H9 (cell line): ENCODE data around the gene ARHGEF10L. TPM values are rescaled to one million over a fixed set of nuclear protein-coding genes. Genes with fewer than 3 reads are reported as not detected.

Source experiments
- DNase-seq: peaks from one replicate; pipeline ENCODE4 v3.0.0-alpha.2; 2017
- H2AFZ ChIP-seq: one replicate; pipeline ENCODE4 v1.6.1; 2013; ENCODE audit warnings: mild to moderate bottlenecking, low read length, control low read depth, moderate library complexity
- H2AK5ac ChIP-seq: 2 replicates; pipeline ENCODE4 v1.6.1; 2013; ENCODE audit warnings: low read length, control low read depth, mixed read lengths; ENCODE audit not compliant: insufficient read length
- H2BK120ac ChIP-seq: one replicate; pipeline ENCODE4 v1.6.1; 2013; ENCODE audit warnings: low read depth, mild to moderate bottlenecking, low read length, control low read depth, inconsistent platforms; ENCODE audit not compliant: poor library complexity, severe bottlenecking
- H2BK12ac ChIP-seq: 2 replicates; pipeline ENCODE4 v1.6.1; 2013; ENCODE audit warnings: low read length, control low read depth, mixed read lengths, low read depth; ENCODE audit not compliant: insufficient read length
- H2BK15ac ChIP-seq: 2 replicates; pipeline ENCODE4 v1.6.1; 2013; ENCODE audit warnings: low read depth, low read length, control low read depth
- H2BK20ac ChIP-seq: one replicate; pipeline ENCODE4 v1.6.1; 2013; ENCODE audit warnings: low read depth, mild to moderate bottlenecking, low read length, control low read depth, inconsistent platforms; ENCODE audit not compliant: poor library complexity, severe bottlenecking
- H2BK5ac ChIP-seq: 2 replicates; pipeline ENCODE4 v1.6.1; 2013; ENCODE audit warnings: low read length, control low read depth, mixed read lengths; ENCODE audit not compliant: insufficient read length
- H3K14ac ChIP-seq: 2 replicates; pipeline ENCODE4 v1.6.1; 2013; ENCODE audit warnings: low read length, control low read depth; ENCODE audit not compliant: insufficient read depth
- H3K18ac ChIP-seq: 2 replicates; pipeline ENCODE4 v1.6.1; 2013; ENCODE audit warnings: low read depth, mild to moderate bottlenecking, mixed read lengths, low read length, control low read depth; ENCODE audit not compliant: insufficient read length
- H3K23ac ChIP-seq: 2 replicates; pipeline ENCODE4 v1.6.1; 2013; ENCODE audit warnings: low read length, control low read depth, mixed read lengths, low read depth; ENCODE audit not compliant: insufficient read length
- H3K23me2 ChIP-seq: 2 replicates; pipeline ENCODE4 v1.6.1; 2013; ENCODE audit warnings: low read depth, mild to moderate bottlenecking, mixed read lengths, low read length, control low read depth; ENCODE audit not compliant: insufficient read length, poor library complexity, severe bottlenecking
- H3K27ac ChIP-seq: 2 replicates; pipeline ENCODE4 v1.5.1; 2013; ENCODE audit warnings: low read length, control low read depth, mixed read lengths, low read depth; ENCODE audit not compliant: insufficient read length
- H3K27me3 ChIP-seq: 2 replicates; pipeline ENCODE4 v1.6.1; 2013; ENCODE audit warnings: low read length, control low read depth, inconsistent platforms; ENCODE audit not compliant: insufficient read depth
- H3K4ac ChIP-seq: 2 replicates; pipeline ENCODE4 v1.6.1; 2013; ENCODE audit warnings: low read depth, mild to moderate bottlenecking, control low read depth, inconsistent platforms, low read length, moderate library complexity
- H3K4me1 ChIP-seq: 2 replicates; pipeline ENCODE4 v1.6.1; 2013; ENCODE audit warnings: low read length, control low read depth, inconsistent platforms; ENCODE audit not compliant: insufficient read depth
- H3K4me2 ChIP-seq: 2 replicates; pipeline ENCODE4 v1.6.1; 2013; ENCODE audit warnings: low read length, control low read depth, mixed read lengths; ENCODE audit not compliant: insufficient read length, insufficient read depth
- H3K56ac ChIP-seq: 2 replicates; pipeline ENCODE4 v1.6.1; 2013; ENCODE audit warnings: low read depth, mild to moderate bottlenecking, mixed read lengths, low read length, control low read depth; ENCODE audit not compliant: insufficient read length
- H3K79me1 ChIP-seq: 2 replicates; pipeline ENCODE4 v1.6.1; 2013; ENCODE audit warnings: low read depth, mild to moderate bottlenecking, moderate library complexity, low read length, control low read depth, inconsistent platforms; ENCODE audit not compliant: insufficient read depth, poor library complexity, severe bottlenecking
- H3K79me2 ChIP-seq: 2 replicates; pipeline ENCODE4 v1.6.1; 2013; ENCODE audit warnings: low read length, control low read depth, inconsistent platforms; ENCODE audit not compliant: insufficient read depth
- H3K9ac ChIP-seq: 2 replicates; pipeline ENCODE4 v1.6.1; 2013; ENCODE audit warnings: low read length, control low read depth, mixed read lengths; ENCODE audit not compliant: insufficient read length; ENCODE audit errors: extremely low read depth
- H3K9me3 ChIP-seq: one replicate; pipeline ENCODE4 v1.6.1; 2013; ENCODE audit warnings: low read depth, low read length, inconsistent platforms; ENCODE audit not compliant: control insufficient read depth
- H3T11ph ChIP-seq: one replicate; pipeline ENCODE4 v1.6.1; 2013; ENCODE audit warnings: mild to moderate bottlenecking, low read length, control low read depth, inconsistent platforms
- H4K20me1 ChIP-seq: one replicate; pipeline ENCODE4 v1.6.1; 2013; ENCODE audit not compliant: control insufficient read depth, insufficient read length, insufficient read depth
- H4K5ac ChIP-seq: 2 replicates; pipeline ENCODE4 v1.6.1; 2013; ENCODE audit warnings: low read depth, mild to moderate bottlenecking, mixed read lengths, low read length, control low read depth; ENCODE audit not compliant: insufficient read length
- H4K8ac ChIP-seq: replicated peaks from 2 replicates; pipeline ENCODE4 v1.6.1; 2013; ENCODE audit warnings: low read length, control low read depth, mixed read lengths, low read depth; ENCODE audit not compliant: insufficient read length
- H4K91ac ChIP-seq: 2 replicates; pipeline ENCODE4 v1.6.1; 2013; ENCODE audit warnings: low read depth, mild to moderate bottlenecking, moderate library complexity, mixed read lengths, low read length, control low read depth; ENCODE audit not compliant: insufficient read length
- H3K27ac Mint-ChIP-seq, 3 experiments: 2 replicates in 2 of 3; 3 replicates in 1 of 3; pipeline ENCODE4 v1.8.0; 2020 to 2021; ENCODE audit warnings: mixed read lengths in 3 of 3, mild to moderate bottlenecking in 1 of 3, moderate library complexity in 1 of 3
- H3K27me3 Mint-ChIP-seq: 2 replicates; pipeline ENCODE4 v1.8.0; 2021; ENCODE audit warnings: low read depth, mild to moderate bottlenecking, moderate library complexity, mixed read lengths
- H3K36me3 Mint-ChIP-seq, 3 experiments: 2 replicates in 2 of 3; 3 replicates in 1 of 3; pipeline ENCODE4 v1.8.0; 2020 to 2021; ENCODE audit warnings: low read depth in 3 of 3, mixed read lengths in 3 of 3; ENCODE audit not compliant: insufficient read depth in 1 of 3
- H3K4me1 Mint-ChIP-seq, 2 experiments: 2 replicates each; pipeline ENCODE4 v1.8.0; 2020; ENCODE audit warnings: mixed read lengths in 2 of 2
- H3K4me3 Mint-ChIP-seq, 2 experiments: 2 replicates in 1 of 2; 3 replicates in 1 of 2; pipeline ENCODE4 v1.8.0; 2020 to 2021; ENCODE audit warnings: mild to moderate bottlenecking in 2 of 2, mixed read lengths in 2 of 2, moderate library complexity in 1 of 2
- H3K9me3 Mint-ChIP-seq, 2 experiments: 2 replicates in 1 of 2; 3 replicates in 1 of 2; pipeline ENCODE4 v1.8.0; 2020; ENCODE audit warnings: mild to moderate bottlenecking in 2 of 2, mixed read lengths in 2 of 2, moderate library complexity in 1 of 2
- WGBS: extraction: QIAGEN DNeasy Blood & Tissue Kit; methylation state at CpG from one replicate; pipeline ENCODE4 v1.1.7; 2013; ENCODE audit warnings: missing lambda C conversion rate, low lambda C conversion rate, mixed read lengths; ENCODE audit not compliant: insufficient read length; ENCODE audit errors: extremely low coverage; 5-methylcytosine and 5-hydroxymethylcytosine counted together
- total RNA-seq: library from RNA; stranded (reverse); gene quantifications from 2 replicates; pipeline ENCODE4 v1.2.1, GENCODE V29; 2021
- TF ChIP-seq, protein P1 (sequence below): fragments of 200-600 bp; sonication (generic); conservative IDR thresholded peaks from 3 replicates; pipeline ENCODE4 v1.8.0; 2021; ENCODE audit warnings: antibody characterized with exemption, mild to moderate bottlenecking

The ARHGEF10L gene
- total RNA-seq, 1 experiment from 2014 or later, result 20.2 TPM

DNA sequence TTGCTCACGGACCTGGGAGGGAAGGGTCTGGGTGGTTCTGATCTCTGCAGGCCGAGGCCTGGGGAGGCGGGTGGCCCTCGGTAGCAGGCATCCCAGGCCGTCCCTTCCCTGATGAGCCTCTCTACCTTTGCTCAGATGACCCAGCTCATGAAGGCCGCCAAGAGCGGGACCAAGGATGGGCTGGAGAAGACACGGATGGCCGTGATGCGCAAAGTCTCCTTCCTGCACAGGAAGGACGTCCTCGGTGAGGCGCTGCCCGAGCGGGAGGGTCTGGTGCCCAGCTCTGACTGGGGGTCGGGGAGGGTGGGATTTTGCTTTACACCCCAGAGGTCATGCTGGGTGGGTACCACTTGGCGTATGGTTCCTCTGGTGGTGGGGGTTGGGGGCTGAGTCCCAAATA is 76.5 kb downstream of the ARHGEF10L start:
- H3T11ph ChIP-seq, result no peak overlapping the region
- no peak overlapping the region for H3K27ac ChIP-seq
- H3K36me3 Mint-ChIP-seq, result peaks cover 11 to 27% (median 15%) of the 10 kb centered on the region in 3 experiments; a peak in 6 of 7 replicates
- H3K23me2 ChIP-seq, result no peaks in the 10 kb centered on the region
- no peak overlapping the region for H3K18ac ChIP-seq
- no peak for DNase-seq
- H3K23ac ChIP-seq, result no peak overlapping the region
- no peak overlapping the region for H2AFZ ChIP-seq
- no CpG with 5 or more reads among the region's 17 CpGs for WGBS
- H3K79me2 ChIP-seq, result no peaks in the 10 kb centered on the region
- H3K4me1 Mint-ChIP-seq, result peaks cover 4 to 11% of the 10 kb centered on the region in 2 experiments
- no peak overlapping the region for H2BK5ac ChIP-seq
- H3K9ac ChIP-seq, result no peak overlapping the region
- H2BK20ac ChIP-seq, result no peak overlapping the region
- H3K27ac Mint-ChIP-seq, result no peak overlapping the region
- H2AK5ac ChIP-seq, result no peak overlapping the region
- H4K5ac ChIP-seq, result no peak overlapping the region
- H4K20me1 ChIP-seq, result no peaks in the 10 kb centered on the region
- no peaks in the 10 kb centered on the region for H3K79me1 ChIP-seq
- no peak overlapping the region for H3K14ac ChIP-seq
- H4K91ac ChIP-seq, result no peak overlapping the region
- H3K27me3 Mint-ChIP-seq, result peaks cover 1% of the 10 kb centered on the region; the same call in 1 of the 2 replicates
- no peak overlapping the region for H3K56ac ChIP-seq
- no peak overlapping the region for H2BK15ac ChIP-seq
- no peak overlapping the region for H2BK12ac ChIP-seq
- no peaks in the 10 kb centered on the region for H3K4me1 ChIP-seq
- no peak overlapping the region for H3K4ac ChIP-seq
- H2BK120ac ChIP-seq, result no peak overlapping the region
- no peak overlapping the region for H4K8ac ChIP-seq
- no peaks in the 10 kb centered on the region for H3K27me3 ChIP-seq
- H3K9me3 ChIP-seq, result no peaks in the 10 kb centered on the region
- no peak overlapping the region for H3K4me3 Mint-ChIP-seq
- no peaks in the 10 kb centered on the region for H3K9me3 Mint-ChIP-seq
- TF ChIP-seq, protein P1, sequence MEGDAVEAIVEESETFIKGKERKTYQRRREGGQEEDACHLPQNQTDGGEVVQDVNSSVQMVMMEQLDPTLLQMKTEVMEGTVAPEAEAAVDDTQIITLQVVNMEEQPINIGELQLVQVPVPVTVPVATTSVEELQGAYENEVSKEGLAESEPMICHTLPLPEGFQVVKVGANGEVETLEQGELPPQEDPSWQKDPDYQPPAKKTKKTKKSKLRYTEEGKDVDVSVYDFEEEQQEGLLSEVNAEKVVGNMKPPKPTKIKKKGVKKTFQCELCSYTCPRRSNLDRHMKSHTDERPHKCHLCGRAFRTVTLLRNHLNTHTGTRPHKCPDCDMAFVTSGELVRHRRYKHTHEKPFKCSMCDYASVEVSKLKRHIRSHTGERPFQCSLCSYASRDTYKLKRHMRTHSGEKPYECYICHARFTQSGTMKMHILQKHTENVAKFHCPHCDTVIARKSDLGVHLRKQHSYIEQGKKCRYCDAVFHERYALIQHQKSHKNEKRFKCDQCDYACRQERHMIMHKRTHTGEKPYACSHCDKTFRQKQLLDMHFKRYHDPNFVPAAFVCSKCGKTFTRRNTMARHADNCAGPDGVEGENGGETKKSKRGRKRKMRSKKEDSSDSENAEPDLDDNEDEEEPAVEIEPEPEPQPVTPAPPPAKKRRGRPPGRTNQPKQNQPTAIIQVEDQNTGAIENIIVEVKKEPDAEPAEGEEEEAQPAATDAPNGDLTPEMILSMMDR, result no peak
- no peak overlapping the region for H3K4me2 ChIP-seq
